Right atrium auricular region (tissue), 2 donors: ENCODE measurements around the gene POLR3G. TPM values are rescaled to one million over a fixed set of nuclear protein-coding genes. Genes with fewer than 3 reads are reported as not detected.

ENCODE experiments used
- DNase-seq: peaks from one replicate; pipeline ENCODE4 v3.0.0-alpha.2; 2019; ENCODE audit warnings: low spot score
- H3K27ac ChIP-seq, 2 donors: fragments of 200-600 bp; sonication (generic); 1 replicate in 1 of 2; 2 replicates in 1 of 2; pipeline ENCODE4 v1.5.1; 2016 to 2019
- H3K27me3 ChIP-seq, 2 donors: fragments of 200-600 bp; sonication (generic); one replicate each; pipeline versions ENCODE4 v1.5.1 to v1.6.0; 2017 to 2019
- H3K36me3 ChIP-seq: fragments of 200-600 bp; sonication (generic); one replicate; pipeline ENCODE4 v1.5.1; 2016
- H3K4me1 ChIP-seq, 2 donors: fragments of 200-600 bp; sonication (generic); one replicate each; pipeline versions ENCODE4 v1.5.1 to v1.6.0; 2017 to 2019
- H3K4me3 ChIP-seq, 2 donors: fragments of 200-600 bp; sonication (generic); 1 replicate in 1 of 2; 2 replicates in 1 of 2; pipeline ENCODE4 v1.5.1; 2017 to 2019; ENCODE audit warnings: mild to moderate bottlenecking in 1 of 2, moderate library complexity in 1 of 2
- H3K9me3 ChIP-seq, 2 donors: fragments of 200-600 bp; sonication (generic); one replicate each; pipeline ENCODE4 v1.5.1; 2019
- total RNA-seq, 2 donors: library from RNA; depleted of rRNA; stranded (reverse); fragments of >200 nt; gene quantifications; one replicate each; pipeline ENCODE4 v1.1.0, GENCODE V29; 2016
- TF ChIP-seq, protein P1 (sequence below), 2 donors: fragments of 200-600 bp; sonication (generic); IDR thresholded peaks; one replicate each; pipeline ENCODE4 v1.5.1; 2019; ENCODE audit warnings: antibody characterized with exemption in 2 of 2

The POLR3G gene
- total RNA-seq, 2 donors from 2014 or later = 0.85 to 1.6 TPM

DNA sequence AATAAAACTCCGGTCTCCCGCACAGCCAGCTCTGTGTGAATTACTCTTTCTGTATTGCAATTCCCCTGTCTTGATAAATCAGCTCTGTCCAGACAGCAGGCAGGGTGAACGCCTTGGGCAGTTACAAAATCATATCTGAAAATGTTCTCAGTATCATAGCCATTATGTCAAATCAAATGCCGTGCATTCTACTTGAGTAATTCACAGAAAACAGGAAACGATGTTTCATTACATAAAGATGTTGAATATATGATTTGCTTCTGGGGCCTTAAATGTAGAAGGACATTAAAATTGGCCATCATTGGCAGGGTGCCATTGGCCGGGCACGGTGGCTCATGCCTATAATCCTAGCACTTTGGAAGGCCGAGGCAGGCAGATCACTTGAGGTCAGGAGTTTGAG, 8.5 kb downstream of the POLR3G start:
- no peaks in the 10 kb centered on the region for H3K4me1 ChIP-seq
- no peaks in the 10 kb centered on the region for H3K27me3 ChIP-seq
- no peak overlapping the region for H3K27ac ChIP-seq
- DNase-seq = no peak
- H3K9me3 ChIP-seq = no peaks in the 10 kb centered on the region
- no peak overlapping the region for H3K4me3 ChIP-seq
- no peaks in the 10 kb centered on the region for H3K36me3 ChIP-seq
- TF ChIP-seq, protein P1, sequence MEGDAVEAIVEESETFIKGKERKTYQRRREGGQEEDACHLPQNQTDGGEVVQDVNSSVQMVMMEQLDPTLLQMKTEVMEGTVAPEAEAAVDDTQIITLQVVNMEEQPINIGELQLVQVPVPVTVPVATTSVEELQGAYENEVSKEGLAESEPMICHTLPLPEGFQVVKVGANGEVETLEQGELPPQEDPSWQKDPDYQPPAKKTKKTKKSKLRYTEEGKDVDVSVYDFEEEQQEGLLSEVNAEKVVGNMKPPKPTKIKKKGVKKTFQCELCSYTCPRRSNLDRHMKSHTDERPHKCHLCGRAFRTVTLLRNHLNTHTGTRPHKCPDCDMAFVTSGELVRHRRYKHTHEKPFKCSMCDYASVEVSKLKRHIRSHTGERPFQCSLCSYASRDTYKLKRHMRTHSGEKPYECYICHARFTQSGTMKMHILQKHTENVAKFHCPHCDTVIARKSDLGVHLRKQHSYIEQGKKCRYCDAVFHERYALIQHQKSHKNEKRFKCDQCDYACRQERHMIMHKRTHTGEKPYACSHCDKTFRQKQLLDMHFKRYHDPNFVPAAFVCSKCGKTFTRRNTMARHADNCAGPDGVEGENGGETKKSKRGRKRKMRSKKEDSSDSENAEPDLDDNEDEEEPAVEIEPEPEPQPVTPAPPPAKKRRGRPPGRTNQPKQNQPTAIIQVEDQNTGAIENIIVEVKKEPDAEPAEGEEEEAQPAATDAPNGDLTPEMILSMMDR (IDR thresholded peaks at IDR 0.05) = no peak

- Histone ChIP-seq H3K36me3 (no peaks in the 10 kb centered on the region), H3K4me1 (no peaks in the 10 kb centered on the region), H3K4me3 (no peak overlapping the region), H3K27ac (no peak overlapping the region), H3K9me3 (no peaks in the 10 kb centered on the region), H3K27me3 (no peaks in the 10 kb centered on the region)
- DNase-seq = no peak
- TF ChIP-seq, protein P1 (IDR thresholded peaks at IDR 0.05) = no peak
Observed at GRCh38 chr5:90484540-90484939, 9.9 kb downstream of the POLR3G start.

DNA sequence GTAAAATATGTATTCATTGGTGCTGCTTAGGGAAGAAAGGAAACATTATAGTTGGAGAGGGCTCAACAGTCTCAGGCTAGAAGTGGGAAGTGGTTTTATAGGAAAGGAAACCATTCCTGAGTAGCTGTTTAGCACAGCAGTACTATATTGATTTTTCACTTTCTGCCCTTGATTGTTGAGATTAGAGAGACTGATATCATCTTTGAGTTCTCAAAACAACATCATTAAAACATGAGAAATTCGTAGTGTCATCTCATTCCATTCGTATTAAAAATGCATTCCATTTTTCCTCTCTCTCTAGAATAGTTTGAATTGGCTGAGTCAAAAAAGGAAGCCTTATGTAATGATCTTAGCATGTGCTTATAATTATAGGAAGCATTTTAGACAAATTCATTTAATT, 14.1 kb downstream of the POLR3G start:
- Histone ChIP-seq H3K4me1 (no peaks in the 10 kb centered on the region), H3K27ac (no peak overlapping the region), H3K9me3 (no peaks in the 10 kb centered on the region), H3K27me3 (no peaks in the 10 kb centered on the region), H3K36me3 (no peaks in the 10 kb centered on the region), H3K4me3 (no peak overlapping the region)
- no peak for DNase-seq
- TF ChIP-seq, protein P1 (IDR thresholded peaks at IDR 0.05) = no peak

DNA sequence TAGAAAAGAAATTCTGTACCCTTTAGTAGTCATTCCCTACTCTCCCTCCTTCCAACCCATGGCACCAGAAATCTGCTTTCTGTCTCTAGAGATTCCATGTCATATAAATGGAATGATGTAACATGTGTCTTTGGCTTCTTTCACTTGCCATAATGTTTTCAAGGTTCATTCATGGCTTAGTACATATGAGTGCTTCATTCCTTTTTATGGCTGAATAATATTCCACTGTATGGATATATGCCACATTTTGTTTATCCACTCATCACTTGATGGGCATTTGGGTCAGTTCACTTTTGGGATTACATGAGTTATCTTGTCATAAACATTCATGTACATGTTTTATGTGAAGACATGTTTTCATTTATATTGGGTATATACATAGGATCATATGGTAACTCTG, 19.4 kb downstream of the POLR3G start:
- no peak overlapping the region for H3K4me3 ChIP-seq
- no peaks in the 10 kb centered on the region for H3K27me3 ChIP-seq
- H3K4me1 ChIP-seq = no peaks in the 10 kb centered on the region
- no peak overlapping the region for H3K27ac ChIP-seq
- DNase-seq = no peak
- no peaks in the 10 kb centered on the region for H3K9me3 ChIP-seq
- TF ChIP-seq, protein P1 (IDR thresholded peaks at IDR 0.05) = no peak
- H3K36me3 ChIP-seq = no peaks in the 10 kb centered on the region

DNA sequence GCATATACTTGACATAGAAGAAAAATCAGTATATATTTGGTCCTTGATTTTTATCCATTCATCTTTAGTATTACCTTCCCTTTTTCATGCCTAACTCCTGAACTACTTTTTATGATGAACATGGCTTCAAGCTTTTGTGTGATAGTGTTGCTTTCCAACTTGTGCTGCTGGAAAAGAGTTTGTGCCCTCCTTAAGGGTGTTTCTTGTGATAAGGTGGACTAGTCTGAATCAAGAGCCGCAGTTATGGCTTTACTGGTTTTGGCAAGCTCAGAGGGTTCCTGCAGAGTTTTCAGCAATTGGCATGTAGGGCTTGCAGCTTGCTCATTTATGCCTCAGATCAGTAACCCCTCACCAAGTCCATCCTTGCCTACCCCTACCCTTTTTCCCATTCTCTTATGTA, 20.5 kb downstream of the POLR3G start:
- Histone ChIP-seq H3K9me3 (no peaks in the 10 kb centered on the region), H3K27me3 (no peaks in the 10 kb centered on the region), H3K4me3 (no peak overlapping the region), H3K36me3 (no peaks in the 10 kb centered on the region), H3K27ac (no peak overlapping the region), H3K4me1 (no peaks in the 10 kb centered on the region)
- DNase-seq = no peak
- TF ChIP-seq, protein P1 (IDR thresholded peaks at IDR 0.05) = no peak

GRCh38 chr5:90503596-90503995, 28.9 kb downstream of the POLR3G start:
- Histone ChIP-seq H3K36me3 (no peaks in the 10 kb centered on the region), H3K27ac (no peak overlapping the region), H3K4me1 (no peaks in the 10 kb centered on the region), H3K27me3 (no peaks in the 10 kb centered on the region), H3K4me3 (no peak overlapping the region), H3K9me3 (no peaks in the 10 kb centered on the region)
- TF ChIP-seq, protein P1 (IDR thresholded peaks at IDR 0.05) = no peak
- no peak for DNase-seq
